Stimulated activated CD8-positive, alpha-beta memory T cell treated with anti-CD3 and anti-CD28 coated beads, Interleukin-4, amount 100 ng/mL, for 48 hours (primary cell): Measurements from ENCODE around the gene HPCAL1.

Experiments
- DNase-seq: peaks from one replicate; pipeline ENCODE4 v3.0.0-alpha.2; 2020

Gene HPCAL1

DNA sequence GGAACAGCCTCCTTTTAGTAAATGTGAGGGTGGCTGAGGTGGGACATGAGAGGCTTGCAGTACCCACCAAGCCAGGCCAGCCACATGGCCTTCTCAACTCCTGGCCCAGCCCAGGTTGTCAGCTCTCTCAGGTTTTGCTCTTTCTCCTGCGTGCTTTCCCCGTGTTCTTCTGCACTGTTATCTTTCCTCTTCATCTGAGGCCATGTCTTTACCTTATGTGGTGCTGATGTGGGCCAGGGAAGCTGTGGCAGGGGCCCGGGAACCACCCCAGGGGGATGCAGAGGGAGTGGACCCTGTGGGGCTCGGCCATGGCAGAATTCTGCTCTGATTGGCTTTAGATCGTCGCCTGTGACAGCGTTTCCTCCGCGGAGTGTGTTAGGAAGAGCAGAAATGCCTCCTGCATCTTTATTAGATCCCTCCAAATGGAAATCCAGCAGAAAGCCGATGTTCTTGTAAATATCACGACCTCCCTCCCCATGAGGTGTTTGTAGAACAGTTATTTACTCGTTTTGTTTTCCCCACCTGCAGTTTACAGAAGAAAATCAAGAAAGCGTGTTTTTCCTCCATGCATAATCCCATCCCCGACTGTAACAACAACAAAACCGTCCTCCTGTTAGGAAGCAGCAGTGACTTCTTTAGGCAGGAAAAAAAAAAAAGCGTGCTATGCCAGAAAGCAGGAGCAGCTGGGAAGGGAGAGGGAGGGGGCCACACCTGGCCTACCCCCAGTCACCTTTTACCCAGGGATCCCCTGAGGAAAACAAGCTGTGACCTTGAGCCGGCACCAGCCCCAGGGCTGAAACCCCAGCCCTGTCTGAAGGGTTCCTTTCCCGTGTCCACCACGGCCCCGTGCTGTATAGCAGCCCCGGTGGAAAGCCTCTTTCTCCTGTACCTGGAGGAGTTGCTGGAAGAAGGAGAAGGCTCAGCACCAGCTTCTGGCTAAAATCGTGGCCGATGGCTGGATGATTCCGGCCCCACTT lies 54.8 kb downstream of the HPCAL1 start:
- DNase-seq, result no peak

DNA sequence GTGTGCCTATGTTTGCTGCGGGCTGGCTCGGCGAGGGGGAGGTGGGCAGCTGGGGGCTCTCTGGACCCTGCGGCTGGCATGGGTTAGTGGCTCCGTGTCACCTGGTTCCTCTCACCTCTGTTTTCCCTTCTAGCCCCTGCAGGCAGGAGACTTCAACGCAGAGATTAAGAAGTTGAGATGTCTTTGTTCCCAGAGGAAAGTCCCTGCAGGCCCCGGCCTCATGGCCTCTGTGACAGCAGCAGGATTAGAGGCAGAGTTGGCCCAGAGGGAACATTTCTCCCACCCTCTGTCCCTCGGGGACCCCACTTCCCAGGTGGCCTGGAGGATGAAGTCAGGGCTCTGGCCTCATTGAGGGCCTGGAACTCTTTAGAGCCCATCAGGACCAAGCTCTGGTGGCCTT lies 56.5 kb downstream of the HPCAL1 start:
- DNase-seq, result no peak

DNA sequence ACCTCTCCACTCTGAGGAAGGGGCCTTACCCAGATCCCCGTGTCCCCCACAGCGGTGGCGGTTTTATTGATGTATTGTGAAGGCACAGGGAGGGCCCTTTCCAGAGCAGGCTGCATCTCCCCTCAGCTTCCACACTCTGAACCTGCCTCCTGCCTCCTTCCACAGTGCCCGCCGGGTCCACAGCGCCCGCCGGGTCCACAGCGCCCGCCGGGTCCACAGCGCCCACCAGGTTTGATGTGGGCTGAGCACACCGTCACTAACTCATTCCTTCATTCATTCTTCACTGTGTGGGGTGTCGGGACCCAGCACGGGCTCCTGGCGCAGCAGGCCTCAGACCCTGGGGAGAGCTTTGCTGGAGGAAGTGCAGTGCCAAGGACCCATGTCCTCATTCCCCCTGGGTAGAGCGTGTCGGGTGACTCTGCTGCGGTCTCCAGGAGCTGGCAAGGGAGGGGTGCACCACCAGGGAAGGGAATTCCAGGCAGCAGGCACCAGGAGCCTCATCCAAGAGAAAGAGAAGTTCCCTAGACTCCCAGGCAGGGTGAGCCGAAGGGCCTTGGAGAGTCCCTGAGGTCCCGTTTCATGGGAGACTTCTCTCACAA lies 57.1 kb downstream of the HPCAL1 start:
- DNase-seq, result no peak

DNA sequence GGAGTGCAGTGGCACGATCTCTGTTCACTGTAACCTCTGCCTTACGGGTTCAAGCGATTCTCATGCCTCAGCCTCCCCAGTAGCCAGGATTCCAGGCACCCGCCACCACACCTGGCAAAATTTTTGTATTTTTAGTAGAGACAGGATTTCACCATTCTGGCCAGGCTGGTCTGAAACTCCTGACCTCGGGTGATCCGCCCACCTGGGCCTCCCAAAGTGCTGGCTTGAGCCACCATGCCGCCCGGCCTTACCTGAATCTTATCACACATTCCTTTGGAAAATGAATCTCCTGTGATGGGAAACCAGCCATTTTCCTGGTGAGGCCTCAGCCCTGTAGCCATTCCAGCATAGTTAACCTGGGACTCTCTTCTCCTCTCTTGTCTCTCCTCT lies 57.8 kb downstream of the HPCAL1 start:
- DNase-seq, result no peak

DNA sequence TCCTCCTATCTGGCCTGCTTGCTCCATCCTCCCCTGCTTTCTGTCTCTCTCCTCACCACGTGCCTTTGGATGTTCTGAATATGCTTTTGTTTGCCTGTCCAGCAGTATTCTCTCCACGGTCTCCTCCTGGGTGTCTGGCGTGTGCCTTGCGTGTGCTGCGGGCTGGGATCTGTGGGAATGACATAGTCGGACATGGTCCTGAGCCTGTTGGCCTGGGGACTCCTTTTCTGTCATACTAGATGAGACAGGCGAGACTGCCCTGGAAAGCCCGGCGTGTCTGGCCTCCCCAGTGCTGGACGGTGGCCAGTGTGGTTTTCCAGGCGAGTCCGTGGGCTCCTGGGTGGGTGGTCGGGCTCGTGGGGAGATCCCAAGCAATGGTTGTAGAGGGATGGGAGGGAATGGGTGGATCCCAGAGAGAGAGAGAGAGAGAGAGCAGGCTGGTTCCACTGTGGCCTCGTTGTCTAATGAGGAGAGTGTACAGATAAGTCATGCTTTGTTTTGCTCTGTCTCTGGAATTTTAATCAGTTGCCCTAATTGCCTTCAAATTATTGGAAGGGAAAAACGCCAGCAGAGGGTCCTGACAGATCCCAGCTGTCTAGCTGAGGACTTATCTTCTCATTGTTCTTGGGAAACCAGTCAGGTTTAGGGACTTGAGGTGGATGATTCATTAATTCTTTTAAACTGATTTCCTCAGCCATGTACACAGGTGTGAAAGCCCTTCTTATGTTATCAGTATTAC lies 58.3 kb downstream of the HPCAL1 start:
- DNase-seq, result no peak

DNA sequence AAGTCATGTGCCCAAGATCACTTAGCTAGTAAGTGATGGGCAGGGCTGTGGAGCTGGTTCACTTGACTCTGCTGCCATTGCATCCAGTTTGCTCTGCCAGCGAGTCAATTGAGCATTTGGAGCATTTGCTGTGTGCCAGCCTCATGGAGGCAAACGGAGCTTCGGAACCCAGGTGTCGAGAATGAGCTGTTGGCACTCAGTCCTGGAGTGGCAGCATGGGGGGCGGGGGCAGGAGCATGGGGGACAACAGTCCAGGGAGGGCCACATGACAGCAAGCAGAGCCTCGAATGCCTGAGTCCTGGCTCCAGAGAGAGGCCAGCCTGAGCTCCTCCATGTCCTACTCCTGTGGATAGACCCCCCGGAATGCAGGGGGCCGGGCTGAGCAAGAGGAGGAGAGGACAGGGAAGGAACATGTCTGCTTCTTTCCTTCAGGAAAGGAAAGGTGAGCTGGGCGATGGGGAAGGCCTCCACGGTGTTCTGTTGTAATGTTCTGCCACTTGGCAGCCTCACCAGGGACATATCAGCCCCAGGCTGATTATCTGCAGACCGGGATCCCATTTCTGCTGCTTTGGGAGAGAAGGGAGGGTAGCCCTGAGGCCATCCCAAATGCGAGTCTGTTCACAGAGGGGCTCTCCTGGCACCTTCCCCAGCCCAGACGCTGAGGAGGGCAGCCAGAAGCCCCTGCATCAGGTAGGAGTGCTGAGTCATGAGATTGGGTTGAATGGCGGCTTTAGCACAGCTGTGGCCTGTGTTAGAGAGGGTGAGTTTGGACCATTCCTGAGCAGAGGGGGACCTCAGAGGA lies 59.6 kb downstream of the HPCAL1 start:
- no peak for DNase-seq

DNA sequence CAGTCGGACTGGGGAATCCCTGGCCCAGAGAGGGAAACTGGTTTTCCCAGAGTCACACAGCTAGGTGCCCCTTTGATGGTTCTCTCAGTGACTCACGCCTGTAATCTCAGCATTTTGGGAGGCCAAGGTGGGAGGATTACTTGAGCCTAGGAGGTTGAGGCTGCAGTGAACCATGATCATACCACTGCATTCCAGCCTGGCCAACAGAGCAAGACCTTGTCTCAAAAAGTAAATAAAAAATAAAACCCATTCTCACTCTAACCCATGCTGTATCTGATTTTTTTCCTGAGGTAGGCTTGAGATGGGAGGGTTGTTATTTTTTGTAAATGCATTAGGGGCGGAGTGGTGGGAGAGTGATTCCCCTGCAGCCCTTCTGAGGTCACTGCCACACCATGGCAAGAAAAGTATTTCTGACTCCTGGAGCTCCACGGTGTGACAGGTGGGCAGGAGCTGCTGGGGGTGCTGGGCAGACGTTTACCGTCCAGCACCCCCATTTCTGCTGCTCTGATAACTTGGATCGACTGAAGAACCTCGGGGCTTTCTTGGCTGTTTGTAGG lies 60.3 kb downstream of the HPCAL1 start:
- DNase-seq, result no peak

DNA sequence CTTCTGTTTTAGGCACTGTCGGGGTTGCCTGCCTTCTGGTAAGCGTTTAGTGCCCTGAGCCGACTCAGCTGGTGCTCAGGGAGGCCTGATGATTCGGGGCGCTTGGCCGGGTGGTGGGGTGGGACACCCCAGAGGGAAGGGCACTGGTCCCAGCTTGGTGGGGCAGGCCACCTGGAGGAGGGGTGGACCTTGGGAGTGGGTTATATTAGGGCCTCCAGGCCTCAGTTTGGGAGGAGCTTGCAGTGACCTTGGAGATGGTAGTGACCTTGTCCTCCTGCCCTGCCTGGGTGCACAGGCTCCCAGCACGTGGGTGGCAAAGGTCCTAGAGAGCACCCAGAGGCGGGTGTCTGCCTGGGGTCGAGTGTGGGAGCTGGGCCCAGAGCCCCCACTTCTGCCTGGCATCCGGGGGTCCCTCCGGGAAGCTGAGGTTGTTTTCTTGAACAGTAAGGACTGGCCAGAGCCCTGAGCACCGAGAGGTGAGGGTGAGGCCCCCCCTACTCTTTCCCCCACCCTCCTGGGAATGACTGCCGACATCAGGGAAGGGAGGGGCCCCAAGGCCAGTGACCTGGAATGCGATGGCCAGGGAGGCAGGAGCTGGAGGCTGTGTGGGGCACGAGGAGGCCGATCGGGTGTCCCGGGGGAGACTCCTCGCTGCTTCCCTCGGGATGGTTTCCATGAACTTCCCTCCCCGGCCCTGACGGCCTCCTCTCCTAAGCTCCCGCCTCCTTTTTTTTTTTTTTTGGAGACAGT lies 61.3 kb downstream of the HPCAL1 start:
- no peak for DNase-seq

DNA sequence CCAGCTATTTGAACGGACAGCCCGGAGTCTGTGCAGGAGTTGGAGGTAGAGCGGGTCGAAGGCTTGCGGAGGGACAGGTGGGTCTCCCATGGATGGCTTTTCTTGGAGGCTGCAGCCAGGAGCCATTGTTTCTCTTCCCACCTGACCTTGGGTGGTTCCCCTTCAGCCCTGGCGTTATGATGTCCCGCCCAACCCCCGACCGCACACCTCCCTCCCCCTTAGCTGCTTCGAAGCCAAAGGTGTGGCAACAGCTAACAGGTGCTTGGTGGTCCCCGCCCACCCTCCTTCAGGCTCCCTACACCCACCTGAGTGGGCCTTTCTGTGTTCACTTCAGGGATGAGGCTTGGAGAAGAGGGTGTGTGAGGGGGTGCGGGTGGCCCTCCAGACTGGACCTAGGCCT lies 62.7 kb downstream of the HPCAL1 start:
- DNase-seq, result no peak

DNA sequence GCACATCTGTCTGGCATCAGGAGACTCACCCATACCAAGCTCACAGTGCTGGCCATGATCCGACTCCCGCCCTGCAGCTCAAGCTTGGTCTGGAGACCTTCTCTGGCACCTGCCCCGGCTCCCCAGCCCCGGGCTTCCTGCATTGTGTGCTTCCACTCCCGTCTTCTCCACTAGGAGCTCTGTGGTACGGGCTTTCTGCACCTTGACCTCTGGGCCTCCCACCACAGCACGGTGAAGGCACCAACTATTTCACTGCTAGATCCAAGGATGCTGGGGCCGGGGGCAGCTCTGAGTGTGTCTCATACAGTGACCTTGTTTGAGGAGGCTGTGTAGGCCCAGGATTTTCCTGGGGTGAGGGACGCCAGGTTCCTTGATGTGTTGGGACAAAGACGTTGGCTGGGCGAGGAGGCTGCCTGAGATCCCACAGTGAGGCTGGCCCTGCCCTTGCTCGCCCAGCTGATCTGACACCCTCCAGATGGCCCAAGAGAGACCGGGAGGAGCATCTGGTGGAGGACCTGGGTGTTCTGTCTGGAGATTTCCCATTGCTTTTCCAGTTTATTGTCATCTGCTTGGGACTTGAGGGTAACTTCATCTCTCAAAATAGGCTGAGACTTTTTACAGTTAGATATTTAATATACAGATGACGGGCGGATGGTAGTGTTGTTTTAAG lies 64.0 kb downstream of the HPCAL1 start:
- DNase-seq, result no peak

DNA sequence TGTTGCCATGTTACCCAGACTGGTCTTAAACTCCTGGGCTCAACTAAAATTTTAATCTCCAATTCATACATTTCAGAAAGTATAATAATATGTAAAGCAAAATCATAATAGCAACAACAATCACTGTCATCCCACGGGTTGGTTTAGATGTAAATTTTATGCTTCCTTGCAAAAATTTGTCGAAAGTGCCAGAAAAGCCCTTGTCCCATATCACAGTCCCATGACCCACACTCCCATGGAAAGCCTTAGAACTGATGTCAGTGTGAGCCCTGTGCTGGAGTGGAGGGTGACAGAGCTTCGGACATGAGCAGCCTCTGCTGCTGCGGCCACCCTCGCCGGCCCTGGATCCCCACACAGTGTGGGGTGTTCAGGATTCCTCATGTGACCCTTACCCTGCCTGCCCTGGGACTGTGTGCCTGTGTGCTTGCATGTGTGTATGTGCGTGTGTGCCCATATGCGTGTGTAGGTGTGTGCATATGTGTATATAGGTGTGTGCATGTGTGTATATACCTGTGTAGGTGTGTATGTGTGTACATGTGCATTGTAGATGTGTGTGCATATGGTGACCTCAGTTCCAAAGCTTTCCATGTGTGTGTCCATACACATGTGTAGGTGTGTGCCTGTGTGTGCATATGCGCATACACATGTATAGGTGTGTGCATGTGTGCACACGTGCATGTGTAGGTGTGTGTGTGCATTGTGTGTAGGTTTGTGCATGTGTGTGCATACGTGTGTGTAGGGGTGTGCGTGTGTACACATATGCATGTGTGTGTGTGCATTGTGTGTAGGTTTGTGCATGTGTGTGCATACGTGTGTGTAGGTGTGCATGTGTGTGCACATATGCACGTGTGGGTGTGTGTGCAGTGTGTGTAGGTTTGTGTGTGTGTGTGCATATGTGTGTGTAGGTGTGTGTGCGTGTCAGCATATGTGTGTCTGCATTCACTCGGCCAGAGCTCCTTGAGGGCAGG lies 65.1 kb downstream of the HPCAL1 start:
- no peak for DNase-seq

DNA sequence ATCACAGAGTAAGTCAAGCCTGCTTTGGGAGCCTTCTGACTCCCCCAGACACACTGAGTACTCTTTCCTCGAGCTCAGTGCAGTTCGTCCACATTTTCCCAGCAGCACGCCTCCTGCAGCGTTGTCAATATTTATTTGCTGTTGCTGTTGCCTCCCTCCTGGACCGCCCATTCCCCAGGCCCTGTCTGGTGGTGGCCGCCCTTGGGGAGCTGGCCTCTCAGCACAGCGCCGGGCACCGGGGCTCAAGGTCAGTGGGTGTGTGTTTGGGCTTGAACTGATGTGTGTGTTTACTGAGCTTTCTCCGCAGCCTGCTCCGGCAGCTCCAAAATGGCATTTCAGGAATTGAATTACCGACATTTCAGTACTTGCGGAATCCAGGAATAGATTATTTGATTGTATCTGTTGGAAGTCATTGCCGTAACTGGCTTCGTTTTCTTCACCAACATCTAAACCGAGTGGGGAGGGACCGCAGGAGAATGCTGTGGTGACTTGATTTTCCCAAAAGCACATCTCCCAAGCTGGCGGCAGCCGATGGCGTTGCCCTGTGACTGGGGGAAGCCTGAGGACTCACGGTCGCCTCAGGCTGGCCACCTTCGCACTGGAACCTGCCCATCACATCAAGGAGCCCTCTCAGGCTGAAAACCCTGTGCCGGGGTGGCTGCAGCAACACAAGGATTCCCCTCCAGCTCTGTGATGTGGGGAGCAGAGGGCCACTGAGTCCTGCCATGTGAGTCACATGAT lies 66.0 kb downstream of the HPCAL1 start:
- DNase-seq, result no peak

DNA sequence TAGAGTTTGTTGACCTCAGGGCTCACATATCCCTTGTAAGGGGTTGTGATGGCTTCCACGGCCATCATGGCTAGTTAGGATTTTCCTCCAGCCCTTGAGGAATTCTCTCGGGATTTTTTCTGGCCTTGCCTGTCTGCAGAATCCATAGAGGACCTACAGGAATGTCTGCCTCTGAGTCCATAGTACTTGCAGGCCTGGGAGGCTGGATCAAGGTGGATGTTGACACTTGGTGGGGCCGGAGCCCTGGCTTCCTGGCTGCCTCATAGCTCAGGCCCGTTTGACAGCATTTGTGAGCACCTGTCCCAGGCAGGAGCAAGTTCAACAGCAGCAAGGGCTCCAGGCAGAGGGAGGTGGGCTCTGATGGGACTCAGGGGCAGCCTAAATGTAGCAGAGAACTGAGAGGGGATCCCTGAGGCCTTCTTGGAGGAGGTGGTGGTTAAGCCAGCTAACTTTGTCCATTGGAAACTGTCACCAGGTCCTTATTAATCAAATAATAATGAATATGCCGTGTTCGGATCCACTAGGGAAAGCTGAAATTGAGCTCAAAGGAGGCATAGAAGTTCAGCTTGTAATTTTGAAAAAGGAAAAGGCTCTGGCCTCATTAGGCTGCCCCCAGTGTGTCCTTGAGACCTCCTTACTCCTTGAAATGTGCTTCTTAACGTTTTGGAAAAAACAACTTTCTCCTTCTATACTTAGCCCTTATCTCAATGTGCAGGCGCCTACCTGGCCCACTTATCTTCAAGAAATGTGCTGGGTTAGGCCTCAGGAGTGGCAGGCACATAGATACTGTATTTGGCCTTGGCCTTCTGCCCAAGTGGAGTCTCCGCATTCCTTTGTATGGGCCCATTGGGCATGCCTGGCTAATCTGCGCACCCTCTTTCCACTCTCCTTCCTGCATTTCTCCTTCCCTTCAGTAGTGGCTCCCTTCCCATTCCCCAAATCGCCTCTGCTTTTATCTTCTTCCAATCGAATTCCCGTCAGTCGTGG lies 66.9 kb downstream of the HPCAL1 start:
- DNase-seq, result no peak

DNA sequence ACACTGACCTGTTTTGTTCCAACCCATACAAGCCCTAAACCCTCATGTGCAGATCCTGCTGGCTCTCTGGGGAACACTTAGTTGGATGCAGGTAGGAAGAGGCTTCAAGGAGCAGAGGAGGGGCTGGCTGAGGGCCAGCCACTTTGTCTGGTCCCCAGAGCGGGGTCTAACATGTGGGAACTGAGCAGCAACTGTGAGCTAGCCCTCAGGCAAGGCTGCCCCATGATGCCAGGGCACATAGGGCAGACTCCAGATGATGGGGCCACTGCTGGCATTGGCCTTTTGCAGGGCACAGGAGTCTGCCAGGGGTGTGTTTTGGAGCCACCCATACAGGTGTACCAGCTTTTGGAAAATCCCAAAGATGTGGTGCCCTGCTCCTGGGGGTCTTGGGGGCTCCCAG lies 67.7 kb downstream of the HPCAL1 start:
- no peak for DNase-seq

DNA sequence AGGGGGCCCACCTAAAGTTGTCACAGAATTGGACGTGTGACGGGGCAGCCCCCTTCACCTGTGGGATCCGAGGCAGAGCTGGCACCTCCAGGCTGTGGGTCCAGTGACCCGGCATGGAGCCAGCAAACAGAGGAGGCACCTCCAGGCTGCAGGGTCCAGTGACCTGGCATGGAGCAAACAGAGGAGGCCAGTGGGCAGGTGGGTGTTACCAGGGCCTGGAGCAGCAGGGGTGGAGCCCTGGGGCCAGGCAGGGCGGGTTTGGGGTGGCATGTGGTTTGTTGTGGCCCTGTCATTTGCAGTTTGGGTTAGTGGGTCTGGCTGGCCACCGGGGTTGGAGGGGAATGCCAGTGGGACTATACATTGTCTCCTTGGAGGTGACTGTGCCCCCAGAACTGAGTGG lies 68.2 kb downstream of the HPCAL1 start:
- no peak for DNase-seq

DNA sequence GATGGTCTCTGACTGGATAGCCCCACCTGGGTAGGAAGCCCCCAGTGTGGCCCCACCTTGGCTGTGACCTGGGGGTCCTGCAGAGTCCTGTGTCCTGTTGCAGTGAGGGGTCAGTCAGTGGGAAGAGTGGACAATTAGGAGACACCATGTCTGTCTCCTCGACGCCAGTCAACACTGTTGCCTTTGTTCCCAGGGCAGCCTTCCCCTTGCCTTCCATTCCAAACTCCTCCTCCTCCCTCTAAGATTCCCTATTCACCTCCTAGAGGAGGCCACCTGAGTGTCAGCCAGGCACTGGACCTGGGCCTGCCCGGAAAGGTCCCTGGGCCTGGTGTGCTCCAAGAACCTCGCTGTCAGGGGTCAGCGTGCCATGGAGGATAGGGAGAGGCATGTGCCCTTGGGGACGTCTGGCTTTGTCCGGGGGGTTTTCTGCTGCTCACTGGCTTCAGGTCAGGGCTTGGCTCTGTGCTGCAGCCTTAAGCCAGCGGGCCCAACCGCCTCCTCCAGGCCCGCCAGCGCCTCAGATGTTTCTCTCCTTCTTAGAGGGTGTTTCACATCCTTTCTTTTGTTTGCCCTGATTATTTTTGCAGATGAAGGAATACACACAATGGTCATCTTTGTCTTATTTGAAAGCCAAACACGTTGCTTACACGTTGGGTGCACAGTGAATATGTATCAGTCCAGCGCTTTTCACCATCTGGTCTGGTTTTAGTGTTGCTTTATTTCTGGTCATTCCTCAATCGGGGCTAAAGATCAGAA lies 68.9 kb downstream of the HPCAL1 start:
- DNase-seq, result no peak

DNA sequence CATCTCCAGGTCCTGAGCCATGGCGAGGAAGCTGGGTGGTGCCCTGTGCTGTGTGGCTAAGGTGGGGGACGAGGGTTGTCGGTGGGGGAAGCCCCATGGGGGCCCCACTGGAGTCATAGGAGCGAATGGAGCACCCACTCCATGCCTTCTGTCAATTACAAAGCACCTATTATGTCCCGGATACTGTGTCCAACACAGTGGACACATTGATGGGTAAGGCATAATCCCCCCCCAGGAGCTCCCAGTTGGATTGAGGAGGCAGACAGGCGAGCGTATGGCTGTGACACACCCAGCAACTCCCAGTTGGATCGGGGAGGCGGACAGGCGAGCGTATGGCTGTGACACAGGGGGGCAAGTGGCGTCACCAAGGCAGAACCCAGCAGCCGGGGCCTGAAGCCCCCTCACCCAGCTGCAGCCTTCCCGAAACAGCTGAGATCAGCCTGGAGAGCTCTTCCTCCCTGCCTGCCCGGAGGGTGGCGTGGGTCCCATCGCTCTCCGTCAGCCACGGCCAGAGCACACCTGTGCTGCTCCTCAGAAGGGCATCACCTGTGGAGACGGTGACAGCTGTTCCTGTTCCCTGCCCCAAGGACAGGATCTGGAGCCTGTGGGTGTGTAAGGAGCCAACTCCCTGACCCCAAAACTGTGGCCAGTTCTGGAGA lies 69.6 kb downstream of the HPCAL1 start:
- DNase-seq, result no peak
